Measurements from ENCODE around the gene MYLK.
A peak's percentile ranks its signal among the peaks of the same experiment; 100 is the strongest.

MYLK gene

GRCh38 chr3:123656274-123656673, 227.9 kb downstream of the MYLK start:
- in situ Hi-C loops (cut with MboI; ENCODE audit: low pct_unique_long_range_greater_than_20kb, low sequenced_read_pairs, unreplicated experiment) = no loop called here
- TF ChIP-seq CTCF (IDR thresholded peaks at IDR 0.05; ENCODE audit: extremely low read depth, insufficient read depth, missing control alignments) = no peak

GRCh38 chr3:123655400-123655799, 228.7 kb downstream of the MYLK start:
- no peak for DNase-seq (ENCODE audit: low spot score)
- no peak for TF ChIP-seq CTCF (IDR thresholded peaks at IDR 0.05; ENCODE audit: extremely low read depth, insufficient read depth, missing control alignments)
- in situ Hi-C loops (cut with MboI; ENCODE audit: low pct_unique_long_range_greater_than_20kb, low sequenced_read_pairs, unreplicated experiment) = no loop called here

More at GRCh38 chr3:123656274-123656673, 227.9 kb downstream of the MYLK start:
- DNase-seq (ENCODE audit: low spot score) = no peak

GRCh38 chr3:123653221-123653682, 230.9 kb downstream of the MYLK start:
- DNase-seq (ENCODE audit: low spot score) = no peak
- TF ChIP-seq CTCF (IDR thresholded peaks at IDR 0.05; ENCODE audit: extremely low read depth, insufficient read depth, missing control alignments) = no peak
- in situ Hi-C loops (cut with MboI; ENCODE audit: low pct_unique_long_range_greater_than_20kb, low sequenced_read_pairs, unreplicated experiment) = no loop called here

GRCh38 chr3:123652342-123652984, 231.7 kb downstream of the MYLK start:
- in situ Hi-C loops (cut with MboI; ENCODE audit: low pct_unique_long_range_greater_than_20kb, low sequenced_read_pairs, unreplicated experiment) = no loop called here
- peak; percentile 78 for DNase-seq (ENCODE audit: low spot score)

GRCh38 chr3:123651449-123652341, 232.4 kb downstream of the MYLK start:
- in situ Hi-C loops (cut with MboI; ENCODE audit: low pct_unique_long_range_greater_than_20kb, low sequenced_read_pairs, unreplicated experiment) = no loop called here
- no peak for DNase-seq (ENCODE audit: low spot score)

More at GRCh38 chr3:123652342-123652984, 231.7 kb downstream of the MYLK start:
- peak; percentile 93 for TF ChIP-seq CTCF (IDR thresholded peaks at IDR 0.05; ENCODE audit: extremely low read depth, insufficient read depth, missing control alignments)

More at GRCh38 chr3:123651449-123652341, 232.4 kb downstream of the MYLK start:
- TF ChIP-seq CTCF (IDR thresholded peaks at IDR 0.05; ENCODE audit: extremely low read depth, insufficient read depth, missing control alignments) = no peak

Measured in GM13977 (cell line).